H4 (cell line): ENCODE data around the gene POU2AF2. TPM values are rescaled to one million over a fixed set of nuclear protein-coding genes. Genes with fewer than 3 reads are reported as not detected.
A peak's percentile ranks its signal among the peaks of the same experiment; 100 is the strongest.
"Not testable (repeated sequence)": the region's sequence is repeated elsewhere in the genome, so short reads cannot be mapped to it uniquely, and the experiment has no call there.

Experiments
- DNase-seq: peaks from one replicate; pipeline ENCODE4 v3.0.0-alpha.2; 2015; ENCODE audit warnings: low spot score
- total RNA-seq: library from RNA; depleted of rRNA; stranded (reverse); fragments of >200 nt; shearing (Covaris generic); gene quantifications from 2 replicates; pipeline ENCODE4 v1.2.3, GENCODE V29; 2014

Gene POU2AF2
- total RNA-seq, 1 experiment from 2014 or later, result not detected

GRCh38 chr11:111258046-111258445 lies 12.5 kb downstream of the POU2AF2 start:
- no peak for DNase-seq

GRCh38 chr11:111259896-111260295 lies 14.4 kb downstream of the POU2AF2 start:
- DNase-seq, result no peak

- DNase-seq, result no peak
Observed at GRCh38 chr11:111260811-111261210, 15.3 kb downstream of the POU2AF2 start.

- no peak for DNase-seq
Observed at GRCh38 chr11:111264646-111265045, 19.1 kb downstream of the POU2AF2 start.

GRCh38 chr11:111265421-111265820 lies 19.9 kb downstream of the POU2AF2 start:
- DNase-seq, result no peak

- not testable (repeated sequence) for DNase-seq
Observed at GRCh38 chr11:111268303-111268702, 22.8 kb downstream of the POU2AF2 start.

- DNase-seq, result no peak
Observed at GRCh38 chr11:111269146-111269868, 23.8 kb downstream of the POU2AF2 start.

GRCh38 chr11:111272420-111272819 lies 26.9 kb downstream of the POU2AF2 start:
- no peak for DNase-seq

GRCh38 chr11:111282562-111283075 lies 37.1 kb downstream of the POU2AF2 start:
- DNase-seq, result no peak

- no peak for DNase-seq
Observed at GRCh38 chr11:111283945-111284481, 38.5 kb downstream of the POU2AF2 start.

- no peak for DNase-seq
Observed at GRCh38 chr11:111285189-111286091, 39.9 kb downstream of the POU2AF2 start.

GRCh38 chr11:111291764-111292163 lies 46.2 kb downstream of the POU2AF2 start:
- no peak for DNase-seq

- not testable (repeated sequence) for DNase-seq
Observed at GRCh38 chr11:111292408-111292807, 46.9 kb downstream of the POU2AF2 start.

GRCh38 chr11:111296196-111296595 lies 50.7 kb downstream of the POU2AF2 start:
- DNase-seq, result no peak

GRCh38 chr11:111297696-111298095 lies 52.2 kb downstream of the POU2AF2 start:
- no peak for DNase-seq

- DNase-seq, result no peak
Observed at GRCh38 chr11:111298413-111299100, 53.0 kb downstream of the POU2AF2 start, which contains the start of gene POU2AF3. POU2AF3 (plus strand) TSS chr11:111298546; CDS start chr11:111298582, 36 bp downstream.

GRCh38 chr11:111299101-111300026 lies 53.8 kb downstream of the POU2AF2 start:
- peak; percentile 22 for DNase-seq

- DNase-seq, result no peak
Observed at GRCh38 chr11:111300569-111300968, 55.0 kb downstream of the POU2AF2 start.

GRCh38 chr11:111301004-111301841 lies 55.7 kb downstream of the POU2AF2 start:
- no peak for DNase-seq

GRCh38 chr11:111301842-111302118 lies 56.3 kb downstream of the POU2AF2 start:
- no peak for DNase-seq
